Retina (tissue), 1 donor: ENCODE measurements around the gene ANAPC10.
"Not testable (repeated sequence)": the region's sequence is repeated elsewhere in the genome, so short reads cannot be mapped to it uniquely, and the experiment has no call there.

Source experiments
- DNase-seq: peaks from one replicate; pipeline ENCODE4 v3.0.0-alpha.2; 2016

ANAPC10 gene

GRCh38 chr4:145097821-145098674 is at the start of gene ANAPC10, which contains the start of gene ABCE1:
Gene ANAPC10 (minus strand): TSS chr4:145098196. CDS start chr4:145096099, 2,097 bp downstream.
Gene ABCE1 (plus strand): TSS chr4:145098311. CDS start chr4:145104413, 6,102 bp downstream.
- DNase-seq = peak; percentile 96

GRCh38 chr4:145136219-145136618 is 38.2 kb upstream of the ANAPC10 start:
- DNase-seq = not testable (repeated sequence)

GRCh38 chr4:145132511-145133098 is 34.6 kb upstream of the ANAPC10 start:
- DNase-seq = no peak

- no peak for DNase-seq
Measured at GRCh38 chr4:145131848-145132247, 33.9 kb upstream of the ANAPC10 start.

GRCh38 chr4:145130788-145131399 is 32.9 kb upstream of the ANAPC10 start:
- DNase-seq = no peak

GRCh38 chr4:145130130-145130529 is 32.1 kb upstream of the ANAPC10 start:
- DNase-seq = no peak

GRCh38 chr4:145125396-145125795 is 27.4 kb upstream of the ANAPC10 start:
- DNase-seq = no peak

GRCh38 chr4:145108128-145108527 is 10.1 kb upstream of the ANAPC10 start:
- DNase-seq = no peak

GRCh38 chr4:145107126-145107525 is 9.1 kb upstream of the ANAPC10 start:
- no peak for DNase-seq

- no peak for DNase-seq
Measured at GRCh38 chr4:145103496-145103895, 5.5 kb upstream of the ANAPC10 start.

- no peak for DNase-seq
Measured at GRCh38 chr4:145102619-145103018, 4.6 kb upstream of the ANAPC10 start.

- no peak for DNase-seq
Measured at GRCh38 chr4:145101091-145101490, 3.1 kb upstream of the ANAPC10 start.

- DNase-seq = no peak
Measured at GRCh38 chr4:145099653-145100052, 1.7 kb upstream of the ANAPC10 start.

- DNase-seq = no peak
Measured at GRCh38 chr4:145098675-145099037, 660 bp upstream of the ANAPC10 start.

GRCh38 chr4:145097331-145097820 is 620 bp downstream of the ANAPC10 start:
- no peak for DNase-seq

- no peak for DNase-seq
Measured at GRCh38 chr4:145093638-145094037, 4.4 kb downstream of the ANAPC10 start.

GRCh38 chr4:145090380-145090779 is 7.6 kb downstream of the ANAPC10 start:
- DNase-seq = no peak

- DNase-seq = no peak
Measured at GRCh38 chr4:145083891-145084605, 13.9 kb downstream of the ANAPC10 start.

GRCh38 chr4:145081756-145082155 is 16.2 kb downstream of the ANAPC10 start:
- DNase-seq = no peak

- no peak for DNase-seq
Measured at GRCh38 chr4:145076469-145076855, 21.5 kb downstream of the ANAPC10 start.

- DNase-seq = no peak
Measured at GRCh38 chr4:145075742-145076468, 22.1 kb downstream of the ANAPC10 start.

- DNase-seq = no peak
Measured at GRCh38 chr4:145071560-145071959, 26.4 kb downstream of the ANAPC10 start.
